ENCODE measurements around the gene GALNT10.
A peak's percentile ranks its signal among the peaks of the same experiment; 100 is the strongest.

Gene GALNT10

GRCh38 chr5:154287136-154287535, 96.6 kb downstream of the GALNT10 start:
- H3K4me3 ChIP-seq (replicated peaks; ENCODE audit: low read depth, low read length), result no peak overlapping the region
- DNase-seq (ENCODE audit: low read depth), result peak; percentile 86
- TF ChIP-seq CTCF (IDR thresholded peaks at IDR 0.05; ENCODE audit: low read length, missing control alignments), result no peak

DNA sequence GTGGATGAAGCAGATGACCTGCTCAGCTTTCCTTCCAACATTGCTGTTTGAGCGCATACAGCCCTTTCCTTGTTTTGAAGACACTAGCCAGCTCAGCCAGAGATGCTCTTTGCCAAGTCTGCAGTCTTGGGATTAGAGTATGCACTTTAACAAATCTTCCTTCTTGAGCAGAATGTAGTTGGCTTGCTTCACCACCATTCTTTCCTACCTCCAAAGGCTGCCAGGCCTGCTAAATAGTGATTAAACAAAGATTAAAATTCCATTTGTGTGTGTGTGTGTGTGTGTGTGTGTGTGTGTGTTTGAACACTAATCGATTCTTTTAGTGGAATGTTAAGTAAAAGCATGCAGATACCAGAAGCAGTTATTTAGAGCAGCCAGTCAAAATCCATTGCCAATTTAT, 97.6 kb downstream of the GALNT10 start:
- no peak for TF ChIP-seq CTCF (IDR thresholded peaks at IDR 0.05; ENCODE audit: low read length, missing control alignments)
- no peak overlapping the region for H3K4me3 ChIP-seq (replicated peaks; ENCODE audit: low read depth, low read length)
- DNase-seq (ENCODE audit: low read depth), result peak; percentile 70

- no peak for DNase-seq (ENCODE audit: low read depth)
- no peak for TF ChIP-seq CTCF (IDR thresholded peaks at IDR 0.05; ENCODE audit: low read length, missing control alignments)
- no peak overlapping the region for H3K4me3 ChIP-seq (replicated peaks; ENCODE audit: low read depth, low read length)
Measured at GRCh38 chr5:154291917-154292316, 101.4 kb downstream of the GALNT10 start.

DNA sequence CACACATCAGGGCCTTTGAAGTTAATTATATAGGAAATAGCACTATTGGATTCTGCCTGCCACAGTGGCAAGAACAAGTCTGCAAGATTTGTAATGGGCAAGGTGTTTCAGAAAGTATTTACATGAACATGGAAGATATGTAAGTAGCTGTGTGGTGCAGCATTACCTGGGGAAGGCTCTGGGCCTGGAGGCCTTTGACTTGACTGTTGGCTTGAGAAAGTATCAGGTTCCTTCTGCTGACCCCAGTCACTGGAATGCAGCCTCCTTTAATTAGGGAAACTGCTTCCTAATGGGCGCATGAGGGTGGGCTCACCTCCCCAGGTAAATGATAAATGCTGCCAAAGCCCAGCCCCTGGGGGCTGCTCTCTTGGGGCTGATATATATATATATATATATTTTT, 102.7 kb downstream of the GALNT10 start:
- no peak for TF ChIP-seq CTCF (IDR thresholded peaks at IDR 0.05; ENCODE audit: low read length, missing control alignments)
- no peak for DNase-seq (ENCODE audit: low read depth)

DNA sequence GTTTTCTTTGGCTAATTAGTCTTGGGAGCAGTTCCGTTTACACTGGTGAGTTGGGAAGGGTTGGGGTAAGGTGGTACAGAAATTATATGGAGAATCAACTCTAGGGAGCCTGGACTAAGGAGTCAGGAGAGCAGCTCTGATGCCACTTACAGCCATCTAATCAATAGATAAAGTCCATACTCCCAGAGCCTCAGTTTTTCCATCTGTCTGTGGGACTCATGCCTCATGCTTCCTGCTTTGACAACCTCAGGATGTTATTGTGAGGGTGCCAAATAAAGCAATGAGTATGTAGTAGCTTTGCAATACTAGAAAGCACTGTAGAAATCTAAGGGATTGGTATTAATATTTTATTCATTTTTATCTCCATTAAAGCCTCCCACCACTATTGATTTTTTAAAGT, 105.0 kb downstream of the GALNT10 start:
- H3K4me3 ChIP-seq (replicated peaks; ENCODE audit: low read depth, low read length), result no peak overlapping the region
- DNase-seq (ENCODE audit: low read depth), result no peak
- TF ChIP-seq CTCF (IDR thresholded peaks at IDR 0.05; ENCODE audit: low read length, missing control alignments), result no peak

More for the DNA sequence above, 102.7 kb downstream of the GALNT10 start:
- H3K4me3 ChIP-seq (replicated peaks; ENCODE audit: low read depth, low read length), result no peak overlapping the region

GRCh38 chr5:154296525-154297159, 106.1 kb downstream of the GALNT10 start:
- TF ChIP-seq CTCF (IDR thresholded peaks at IDR 0.05; ENCODE audit: low read length, missing control alignments), result no peak
- DNase-seq (ENCODE audit: low read depth), result no peak
- no peak overlapping the region for H3K4me3 ChIP-seq (replicated peaks; ENCODE audit: low read depth, low read length)

- DNase-seq (ENCODE audit: low read depth), result no peak
- no peak overlapping the region for H3K4me3 ChIP-seq (replicated peaks; ENCODE audit: low read depth, low read length)
- no peak for TF ChIP-seq CTCF (IDR thresholded peaks at IDR 0.05; ENCODE audit: low read length, missing control alignments)
Measured at GRCh38 chr5:154298065-154298464, 107.5 kb downstream of the GALNT10 start.

All from fibroblast of pulmonary artery (primary cell).